HG02759 (cell line): Measurements from ENCODE around the gene KIRREL3.

Experiments used
- ATAC-seq: cut with Tn5 transposase; IDR thresholded peaks from one replicate; pipeline ENCODE4 v1.9.1; 2021; ENCODE audit warnings: mild to moderate bottlenecking, moderate library complexity; ENCODE audit not compliant: unreplicated experiment

KIRREL3 gene

GRCh38 chr11:126646701-126647557 is 353.6 kb downstream of the KIRREL3 start:
- ATAC-seq = no peak

- no peak for ATAC-seq
These were observed 355.4 kb downstream of the KIRREL3 start for GRCh38 chr11:126645186-126645585.

GRCh38 chr11:126640186-126640585 is 360.4 kb downstream of the KIRREL3 start:
- ATAC-seq = no peak

GRCh38 chr11:126639692-126640091 is 360.9 kb downstream of the KIRREL3 start:
- ATAC-seq = no peak

GRCh38 chr11:126638648-126639047 is 361.9 kb downstream of the KIRREL3 start:
- ATAC-seq = no peak

GRCh38 chr11:126637795-126638175 is 362.8 kb downstream of the KIRREL3 start:
- no peak for ATAC-seq

- no peak for ATAC-seq
These were observed 363.4 kb downstream of the KIRREL3 start for GRCh38 chr11:126636911-126637794.

- no peak for ATAC-seq
These were observed 365.1 kb downstream of the KIRREL3 start for GRCh38 chr11:126635511-126635910.

- no peak for ATAC-seq
These were observed 365.6 kb downstream of the KIRREL3 start for GRCh38 chr11:126634963-126635362.

- no peak for ATAC-seq
These were observed 367.2 kb downstream of the KIRREL3 start for GRCh38 chr11:126633330-126633729.

- no peak for ATAC-seq
These were observed 369.4 kb downstream of the KIRREL3 start for GRCh38 chr11:126630893-126631798.

GRCh38 chr11:126630488-126630887 is 370.1 kb downstream of the KIRREL3 start:
- no peak for ATAC-seq

GRCh38 chr11:126628790-126629621 is 371.6 kb downstream of the KIRREL3 start:
- ATAC-seq = no peak

GRCh38 chr11:126628450-126628789 is 372.1 kb downstream of the KIRREL3 start:
- no peak for ATAC-seq

- no peak for ATAC-seq
These were observed 373.1 kb downstream of the KIRREL3 start for GRCh38 chr11:126627421-126627820.

GRCh38 chr11:126624506-126624905 is 376.1 kb downstream of the KIRREL3 start:
- ATAC-seq = no peak

GRCh38 chr11:126619516-126619915 is 381.1 kb downstream of the KIRREL3 start:
- ATAC-seq = no peak

GRCh38 chr11:126615845-126616244 is 384.7 kb downstream of the KIRREL3 start:
- ATAC-seq = no peak

- no peak for ATAC-seq
These were observed 387.3 kb downstream of the KIRREL3 start for GRCh38 chr11:126613272-126613671.

GRCh38 chr11:126612671-126613070 is 387.9 kb downstream of the KIRREL3 start:
- ATAC-seq = no peak
